DOHH2 (cell line): Measurements from ENCODE around the gene RAB3A.

Experiments used
- H3F3A ChIP-seq: fragments of 200-600 bp; sonication (generic), shearing (Covaris generic); 2 replicates; pipeline ENCODE4 v1.6.0; 2016; ENCODE audit warnings: antibody characterized with exemption, mild to moderate bottlenecking; ENCODE audit not compliant: control insufficient read depth, insufficient read depth
- H3K27ac ChIP-seq: fragments of 200-600 bp; sonication (generic); 2 replicates; pipeline ENCODE4 v1.5.1; 2014; ENCODE audit warnings: low read depth, mild to moderate bottlenecking, low read length, moderate library complexity
- H3K27me3 ChIP-seq: fragments of 200-600 bp; sonication (generic); 2 replicates; pipeline ENCODE4 v1.6.1; 2014; ENCODE audit warnings: mild to moderate bottlenecking, low read length, mixed read lengths; ENCODE audit not compliant: control insufficient read depth
- H3K36me3 ChIP-seq: fragments of 200-600 bp; sonication (generic); 2 replicates; pipeline ENCODE4 v1.6.1; 2014; ENCODE audit warnings: mild to moderate bottlenecking, low read length, moderate library complexity, mixed read lengths; ENCODE audit not compliant: control insufficient read depth
- H3K4me1 ChIP-seq: fragments of 200-600 bp; sonication (generic); 2 replicates; pipeline ENCODE4 v1.6.1; 2014; ENCODE audit warnings: mild to moderate bottlenecking, low read length, mixed read lengths; ENCODE audit not compliant: control insufficient read depth
- H3K4me2 ChIP-seq: fragments of 200-600 bp; sonication (generic); 2 replicates; pipeline ENCODE4 v1.6.0; 2014; ENCODE audit warnings: mild to moderate bottlenecking, low read length, moderate library complexity
- H3K4me3 ChIP-seq: fragments of 200-600 bp; sonication (generic); 2 replicates; pipeline ENCODE4 v1.5.1; 2014; ENCODE audit warnings: mild to moderate bottlenecking, low read length, mixed read lengths
- H3K79me2 ChIP-seq: fragments of 200-600 bp; sonication (generic); 2 replicates; pipeline ENCODE4 v1.6.1; 2014; ENCODE audit warnings: mild to moderate bottlenecking, low read length, mixed read lengths; ENCODE audit not compliant: control insufficient read depth
- H3K9me2 ChIP-seq: fragments of 200-600 bp; sonication (generic); replicated peaks from 2 replicates; pipeline ENCODE4 v1.6.1; 2014; ENCODE audit warnings: mild to moderate bottlenecking, low read length, mixed read lengths; ENCODE audit not compliant: control insufficient read depth
- H3K9me3 ChIP-seq: fragments of 200-600 bp; sonication (generic); 2 replicates; pipeline ENCODE4 v1.6.1; 2014; ENCODE audit warnings: antibody characterized with exemption, low read length, mixed read lengths; ENCODE audit not compliant: control insufficient read depth, insufficient read depth
- H4K20me1 ChIP-seq: fragments of 200-600 bp; sonication (generic); 2 replicates; pipeline ENCODE4 v1.6.0; 2014; ENCODE audit warnings: low read depth, mild to moderate bottlenecking, antibody characterized with exemption, low read length, moderate library complexity; ENCODE audit not compliant: control insufficient read depth, insufficient read depth
- EZH2phosphoT487 ChIP-seq: fragments of 200-600 bp; sonication (generic); IDR thresholded peaks from 2 replicates; pipeline ENCODE4 v1.6.1; 2017; ENCODE audit warnings: borderline replicate concordance, mild to moderate bottlenecking, antibody characterized with exemption, low read length, moderate library complexity, mixed read lengths
- TF ChIP-seq, protein P1 (sequence below): fragments of 200-600 bp; sonication (generic); IDR thresholded peaks from one replicate; pipeline ENCODE4 v1.5.1; 2014; ENCODE audit warnings: antibody characterized with exemption, mild to moderate bottlenecking, low read depth, low read length; ENCODE audit not compliant: poor library complexity, severe bottlenecking

Gene RAB3A

DNA sequence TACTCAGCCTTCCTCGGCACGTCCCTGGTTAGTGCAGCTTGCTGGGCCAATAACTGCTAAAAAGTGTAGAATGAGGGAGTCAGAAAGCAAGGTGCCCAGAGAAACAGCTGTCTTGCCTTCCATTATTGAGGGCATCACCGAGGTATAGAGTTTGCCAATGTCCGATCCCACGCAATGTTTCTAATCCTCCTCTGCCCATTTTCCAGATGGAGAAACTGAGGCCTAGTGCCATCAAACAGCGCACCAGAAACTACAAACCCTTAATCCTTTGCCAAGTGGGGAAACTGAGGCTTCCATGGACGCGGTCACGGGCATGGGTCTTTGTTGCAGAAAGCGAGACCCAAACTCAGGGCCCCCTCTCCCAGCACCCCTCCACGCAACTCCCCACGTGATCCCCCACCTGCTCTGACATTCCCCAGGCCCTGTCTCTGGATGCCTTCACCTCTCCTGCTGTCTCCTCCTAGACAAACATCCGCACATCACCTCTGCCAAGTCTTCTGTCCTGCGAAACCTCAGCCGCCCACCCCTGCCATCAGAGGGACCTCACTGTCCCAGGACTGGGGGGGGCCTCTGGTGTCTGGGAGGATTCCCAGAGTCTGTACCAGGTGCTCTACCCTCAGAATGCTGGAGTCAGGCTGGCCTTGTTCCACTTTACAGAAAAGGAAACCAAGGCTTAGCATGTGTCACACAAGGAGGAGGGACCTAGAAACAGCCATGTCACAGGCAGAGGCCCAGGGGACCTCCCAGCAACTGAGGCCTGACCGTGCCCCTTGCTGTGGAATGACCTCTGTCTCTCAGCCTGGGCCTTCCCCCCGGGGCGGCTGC lies 23.3 kb upstream of the RAB3A start:
- TF ChIP-seq, protein P1, sequence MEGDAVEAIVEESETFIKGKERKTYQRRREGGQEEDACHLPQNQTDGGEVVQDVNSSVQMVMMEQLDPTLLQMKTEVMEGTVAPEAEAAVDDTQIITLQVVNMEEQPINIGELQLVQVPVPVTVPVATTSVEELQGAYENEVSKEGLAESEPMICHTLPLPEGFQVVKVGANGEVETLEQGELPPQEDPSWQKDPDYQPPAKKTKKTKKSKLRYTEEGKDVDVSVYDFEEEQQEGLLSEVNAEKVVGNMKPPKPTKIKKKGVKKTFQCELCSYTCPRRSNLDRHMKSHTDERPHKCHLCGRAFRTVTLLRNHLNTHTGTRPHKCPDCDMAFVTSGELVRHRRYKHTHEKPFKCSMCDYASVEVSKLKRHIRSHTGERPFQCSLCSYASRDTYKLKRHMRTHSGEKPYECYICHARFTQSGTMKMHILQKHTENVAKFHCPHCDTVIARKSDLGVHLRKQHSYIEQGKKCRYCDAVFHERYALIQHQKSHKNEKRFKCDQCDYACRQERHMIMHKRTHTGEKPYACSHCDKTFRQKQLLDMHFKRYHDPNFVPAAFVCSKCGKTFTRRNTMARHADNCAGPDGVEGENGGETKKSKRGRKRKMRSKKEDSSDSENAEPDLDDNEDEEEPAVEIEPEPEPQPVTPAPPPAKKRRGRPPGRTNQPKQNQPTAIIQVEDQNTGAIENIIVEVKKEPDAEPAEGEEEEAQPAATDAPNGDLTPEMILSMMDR = no peak
- TF ChIP-seq EZH2phosphoT487 = no peak
- H3K27ac ChIP-seq = no peak overlapping the region
- no peaks in the 10 kb centered on the region for H3K79me2 ChIP-seq
- H3K9me2 ChIP-seq = no peaks in the 10 kb centered on the region
- no peaks in the 10 kb centered on the region for H3K9me3 ChIP-seq
- H3K4me3 ChIP-seq = no peak overlapping the region
- H4K20me1 ChIP-seq = peaks cover 4% of the 10 kb centered on the region; the same call in 1 of the 2 replicates
- no peaks in the 10 kb centered on the region for H3K36me3 ChIP-seq
- H3K4me1 ChIP-seq = peaks cover 63% of the 10 kb centered on the region
- peaks cover 32% of the 10 kb centered on the region for H3K27me3 ChIP-seq
- H3F3A ChIP-seq = peaks cover 11% of the 10 kb centered on the region
- 0 out of 2 replicates have a peak overlapping the region, but pooled peaks have one; percentile 9 for H3K4me2 ChIP-seq

DNA sequence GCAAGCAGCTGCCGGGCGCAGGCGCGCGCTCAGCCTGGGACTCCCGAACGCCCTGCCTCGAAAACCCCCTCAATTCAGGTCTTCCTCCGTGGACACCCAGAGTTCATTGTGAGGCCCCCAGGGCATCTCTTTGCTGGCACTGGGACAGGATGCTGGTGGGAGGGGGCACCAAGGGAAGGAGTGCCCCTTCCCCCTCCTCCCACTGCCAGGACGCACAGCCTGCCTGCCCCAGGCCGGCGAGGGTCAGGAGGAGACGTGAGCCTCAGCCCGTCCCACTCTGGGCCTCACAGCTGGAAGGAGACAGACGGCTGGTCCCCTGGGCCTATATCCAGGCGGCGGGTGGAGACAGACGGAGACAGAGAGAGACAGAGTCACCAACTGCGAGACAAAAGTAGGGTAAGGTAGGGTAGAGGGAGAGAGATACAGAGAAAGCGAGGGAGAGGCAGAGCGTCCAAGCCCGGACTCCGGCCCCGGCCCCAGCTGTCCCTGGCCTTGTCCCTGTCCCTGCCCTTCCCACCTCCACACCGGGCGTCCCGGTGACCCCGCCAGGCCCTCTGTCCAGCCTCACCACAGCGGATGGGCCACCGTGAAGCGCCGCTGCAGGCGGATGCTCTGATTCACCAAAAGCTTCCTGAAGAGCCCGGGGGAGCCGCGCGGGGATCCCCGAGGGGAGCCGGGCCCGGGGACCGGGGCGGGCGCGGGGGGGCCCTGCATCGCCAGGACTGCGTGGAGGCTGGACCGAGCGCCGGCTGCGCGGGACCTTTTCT lies 22.0 kb upstream of the RAB3A start, which contains the start of gene PDE4C:
Gene PDE4C, minus strand, starts transcription at position 737 of the 767 bp plus-strand sequence. Its CDS starts 23 bp downstream, at position 714.
- Histone ChIP-seq H3K79me2 (no peaks in the 10 kb centered on the region), H3K9me3 (no peaks in the 10 kb centered on the region), H3K27me3 (peaks cover 37% of the 10 kb centered on the region), H3K36me3 (no peaks in the 10 kb centered on the region), H3F3A (peaks cover 10% of the 10 kb centered on the region), H3K4me1 (peaks cover 50% of the 10 kb centered on the region), H3K4me3 (no peak within 1 kb of the TSS; the same call in 1 of the 2 replicates), H3K27ac (no peak within 1 kb of the TSS), H3K4me2 (peak within 1 kb of the TSS; percentile 66; the same call in 1 of the 2 replicates), H3K9me2 (no peaks in the 10 kb centered on the region), H4K20me1 (peaks cover 4% of the 10 kb centered on the region; the same call in 1 of the 2 replicates)
- TF ChIP-seq EZH2phosphoT487 = no peak
- TF ChIP-seq, protein P1 = no peak

DNA sequence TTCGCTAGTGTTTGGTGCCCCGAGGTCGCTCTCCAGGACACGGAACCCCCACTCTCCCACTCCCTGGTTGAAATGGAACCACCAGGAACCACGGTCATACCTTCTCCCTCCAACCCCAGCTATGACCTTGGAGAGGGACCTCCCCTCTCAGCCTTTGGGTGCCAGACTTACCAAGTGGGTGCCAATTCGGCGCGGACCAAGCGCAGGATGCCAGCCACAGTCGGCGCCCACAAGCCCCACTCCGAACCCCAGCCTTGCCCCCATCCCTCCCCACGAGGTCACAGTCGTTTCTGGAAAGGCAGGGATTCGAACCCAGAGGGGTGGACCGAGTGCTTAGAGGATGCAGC lies 21.5 kb upstream of the RAB3A start:
- Histone ChIP-seq H4K20me1 (peaks cover 4% of the 10 kb centered on the region; the same call in 1 of the 2 replicates), H3K9me3 (no peaks in the 10 kb centered on the region), H3K9me2 (no peaks in the 10 kb centered on the region), H3K36me3 (no peaks in the 10 kb centered on the region), H3K4me1 (peaks cover 45% of the 10 kb centered on the region), H3K27me3 (peaks cover 41% of the 10 kb centered on the region), H3K27ac (no peak overlapping the region), H3F3A (peaks cover 7% of the 10 kb centered on the region), H3K4me2 (peak overlapping the region; percentile 66; the same call in 1 of the 2 replicates), H3K4me3 (peak overlapping the region; percentile 72), H3K79me2 (no peaks in the 10 kb centered on the region)
- TF ChIP-seq, protein P1 = no peak
- no peak for TF ChIP-seq EZH2phosphoT487
